HG02852 (cell line): ENCODE measurements around the gene CCL21.

Experiments
- ATAC-seq: cut with Tn5 transposase; IDR thresholded peaks from one replicate; pipeline ENCODE4 v1.9.1; 2021; ENCODE audit warnings: mild to moderate bottlenecking, moderate library complexity; ENCODE audit not compliant: unreplicated experiment

Gene CCL21

DNA sequence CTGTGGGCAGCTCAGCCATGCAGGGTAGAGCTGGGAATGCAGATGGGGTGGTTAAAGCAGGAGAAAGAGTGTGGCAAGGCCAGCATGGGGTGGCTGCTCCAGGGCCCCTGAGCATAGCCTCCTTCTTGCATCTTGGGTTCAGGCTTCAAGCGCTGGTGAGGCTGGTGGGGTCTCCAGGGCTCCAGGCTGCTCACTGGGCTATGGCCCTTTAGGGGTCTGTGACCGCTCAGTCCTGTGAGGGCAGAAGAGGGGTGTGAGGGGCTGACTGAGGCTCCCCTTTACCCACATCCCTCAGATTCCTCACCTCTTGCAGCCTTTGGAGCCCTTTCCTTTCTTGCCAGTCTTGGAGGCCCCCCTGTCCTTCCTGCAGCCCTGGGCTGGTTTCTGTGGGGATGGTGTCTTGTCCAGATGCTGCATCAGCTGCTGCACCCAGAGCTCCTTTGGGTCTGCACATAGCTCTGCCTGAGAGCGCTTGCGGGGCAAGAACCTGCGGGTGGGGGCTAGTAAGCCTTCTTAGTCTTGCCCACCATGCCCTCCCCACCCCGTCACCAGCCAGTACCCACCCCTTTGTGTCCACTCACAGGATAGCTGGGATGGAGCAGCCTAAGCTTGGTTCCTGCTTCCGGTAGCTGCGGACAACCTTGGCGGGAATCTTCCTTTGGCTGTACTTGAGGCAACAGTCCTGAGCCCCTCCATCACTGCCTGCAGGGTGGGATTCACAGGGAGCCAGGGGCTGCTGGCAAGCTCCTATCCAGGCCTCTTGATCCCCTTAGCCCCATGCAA, 549 bp downstream of the CCL21 start:
- ATAC-seq, result no peak

DNA sequence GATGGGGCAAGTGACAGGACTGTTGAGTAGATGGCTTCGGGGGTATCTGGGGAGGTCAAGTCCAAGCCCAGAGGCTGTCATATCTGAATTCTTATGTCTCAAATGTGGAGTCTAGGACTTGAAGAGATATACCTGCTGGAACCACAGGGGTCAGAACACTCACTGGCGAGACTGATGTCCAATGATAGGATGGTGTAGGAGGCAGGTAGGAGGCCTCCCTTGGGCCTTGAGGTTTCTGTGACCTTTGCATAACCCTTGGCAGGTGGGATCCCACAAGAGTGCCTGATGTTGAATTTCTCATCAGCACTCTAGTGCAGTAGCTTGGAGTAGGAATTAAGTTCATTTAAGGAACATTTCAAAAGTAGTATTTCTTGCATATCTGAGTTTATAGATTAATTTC, 2.8 kb downstream of the CCL21 start:
- no peak for ATAC-seq

DNA sequence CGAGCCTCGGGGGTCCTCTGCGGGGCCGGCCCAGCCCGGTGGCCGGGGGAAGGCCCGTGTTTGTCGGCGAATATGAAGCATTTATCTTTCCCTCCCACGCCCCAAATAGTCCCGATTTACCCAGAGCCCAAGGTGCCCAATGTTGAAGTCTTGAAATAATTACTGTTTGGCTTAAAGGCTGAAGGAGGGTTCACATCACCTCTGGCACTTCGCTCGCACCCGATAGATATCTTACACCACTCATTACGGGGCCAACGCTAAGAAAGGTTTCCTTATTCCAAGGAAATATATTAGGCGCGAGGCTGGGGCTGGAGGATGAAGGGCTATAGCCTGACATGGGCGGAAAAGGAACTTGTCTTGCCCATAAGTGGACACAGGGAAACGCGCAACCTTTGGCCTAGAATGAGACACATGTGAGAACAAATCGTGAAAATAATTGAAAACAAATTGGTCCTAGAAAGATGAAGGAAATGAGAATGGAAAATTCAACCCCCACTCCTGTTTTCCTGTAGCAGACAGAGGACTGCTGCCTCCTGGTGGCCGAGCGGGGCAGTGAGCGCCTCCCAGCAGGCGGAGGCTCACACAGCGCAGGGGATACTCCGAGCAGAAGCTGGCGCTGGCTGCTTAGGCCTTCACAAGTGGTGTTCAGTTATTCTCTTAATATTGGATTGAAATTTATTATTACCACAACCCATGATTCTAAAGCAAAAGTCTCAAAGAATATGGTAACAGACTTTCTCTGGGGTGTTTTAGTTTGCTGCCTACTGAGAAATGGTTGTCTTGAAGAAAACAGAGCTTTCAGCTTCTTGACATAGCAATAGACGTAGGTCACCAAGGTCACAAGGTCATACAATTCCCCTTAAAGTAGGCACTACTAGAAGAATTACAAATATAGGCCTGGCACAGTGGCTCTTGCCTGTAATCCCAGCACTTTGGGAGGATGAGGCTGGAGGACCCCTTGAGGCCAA, 7.9 kb downstream of the CCL21 start:
- ATAC-seq, result no peak

DNA sequence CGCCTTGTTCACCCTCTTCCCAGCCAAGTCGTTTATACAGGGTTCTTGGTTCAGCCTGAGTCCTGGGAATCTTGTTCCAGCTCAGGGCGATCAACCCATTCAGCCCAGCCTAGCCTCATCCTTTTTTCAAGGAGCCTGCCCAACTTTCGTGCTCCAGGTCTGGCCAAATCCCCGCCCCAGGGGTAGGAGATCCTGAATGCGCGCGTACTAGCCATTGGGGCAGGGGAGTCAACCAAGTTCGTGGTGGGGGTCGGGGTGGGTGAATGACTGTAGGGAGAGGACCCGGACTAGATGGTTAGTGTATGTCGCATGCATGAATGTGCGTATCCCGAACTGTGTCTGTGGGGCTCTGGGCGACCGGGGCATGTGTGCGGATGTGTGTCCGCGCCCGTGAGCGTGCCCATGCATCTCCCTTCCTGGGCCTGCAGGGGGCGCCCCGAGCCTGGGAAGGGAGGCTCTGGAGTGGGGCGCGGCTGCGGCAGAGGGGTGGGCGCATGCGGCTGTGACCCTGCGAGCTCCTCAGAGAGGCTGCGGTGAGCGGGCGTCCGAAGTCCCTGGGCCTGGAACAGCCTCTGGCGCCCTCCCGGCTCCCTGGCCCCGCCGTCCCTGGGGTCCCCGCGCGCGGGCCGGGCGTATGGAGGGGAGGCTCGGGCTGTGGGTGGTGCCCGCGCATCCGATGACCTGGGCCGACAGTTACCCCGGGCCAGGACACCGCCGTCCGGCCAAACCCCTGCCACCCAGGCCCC, 8.7 kb downstream of the CCL21 start:
- ATAC-seq, result no peak

DNA sequence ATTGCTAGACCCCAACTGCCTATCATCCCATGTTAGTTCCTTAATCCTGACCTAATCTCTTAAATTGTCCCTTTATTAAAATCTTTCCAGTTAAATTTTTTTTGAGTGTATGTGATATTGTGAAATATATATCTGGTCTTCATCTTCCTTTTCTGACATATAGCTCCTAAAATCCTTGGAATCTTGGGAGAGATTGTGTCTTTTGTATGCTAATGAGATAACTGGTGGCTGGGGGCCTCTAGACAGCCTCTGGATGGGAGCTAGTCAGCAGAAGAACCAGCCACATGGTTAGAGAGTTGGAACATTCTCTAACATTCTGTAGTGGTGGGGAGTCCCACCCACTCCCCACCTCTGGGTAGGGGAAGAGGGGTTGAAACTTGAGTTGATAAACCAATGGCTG, 15.1 kb downstream of the CCL21 start:
- ATAC-seq, result no peak

DNA sequence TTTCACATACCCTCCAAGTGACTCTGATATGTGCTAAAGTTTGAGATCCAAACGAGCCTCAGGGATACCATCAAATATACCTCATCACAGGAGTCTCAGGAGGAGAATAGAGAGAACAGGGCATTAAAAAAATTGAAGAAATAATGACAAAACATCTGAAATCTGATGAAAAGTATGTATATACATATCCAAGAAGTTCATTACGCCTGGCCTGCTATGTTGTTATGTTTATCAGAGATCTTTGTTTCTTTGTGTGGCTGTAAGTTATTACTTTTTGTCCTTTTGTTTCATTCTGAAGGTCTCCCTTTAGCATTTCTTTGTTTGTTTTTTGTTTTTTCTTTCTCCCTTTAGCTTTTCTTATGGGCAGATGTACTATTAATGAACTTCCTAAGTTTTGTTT, 16.4 kb downstream of the CCL21 start:
- ATAC-seq, result no peak

DNA sequence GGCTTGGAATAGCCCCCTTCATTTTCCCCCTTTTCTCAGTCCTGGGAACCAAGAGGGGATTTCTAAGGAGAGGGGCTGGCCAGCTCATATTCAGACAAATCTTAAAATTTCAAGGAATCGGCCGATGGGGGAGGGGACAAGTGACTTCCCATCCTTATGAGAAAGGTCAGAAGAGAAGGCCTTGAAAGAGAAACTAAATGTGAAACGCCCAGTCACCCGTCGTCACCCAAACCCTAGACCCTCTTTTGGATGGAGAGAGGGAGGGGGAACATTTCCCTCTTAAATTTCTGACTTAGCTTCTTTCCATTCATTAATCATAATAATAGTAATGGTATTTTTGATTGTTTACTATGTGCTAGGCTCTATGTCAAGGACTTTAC, 18.0 kb downstream of the CCL21 start:
- no peak for ATAC-seq

DNA sequence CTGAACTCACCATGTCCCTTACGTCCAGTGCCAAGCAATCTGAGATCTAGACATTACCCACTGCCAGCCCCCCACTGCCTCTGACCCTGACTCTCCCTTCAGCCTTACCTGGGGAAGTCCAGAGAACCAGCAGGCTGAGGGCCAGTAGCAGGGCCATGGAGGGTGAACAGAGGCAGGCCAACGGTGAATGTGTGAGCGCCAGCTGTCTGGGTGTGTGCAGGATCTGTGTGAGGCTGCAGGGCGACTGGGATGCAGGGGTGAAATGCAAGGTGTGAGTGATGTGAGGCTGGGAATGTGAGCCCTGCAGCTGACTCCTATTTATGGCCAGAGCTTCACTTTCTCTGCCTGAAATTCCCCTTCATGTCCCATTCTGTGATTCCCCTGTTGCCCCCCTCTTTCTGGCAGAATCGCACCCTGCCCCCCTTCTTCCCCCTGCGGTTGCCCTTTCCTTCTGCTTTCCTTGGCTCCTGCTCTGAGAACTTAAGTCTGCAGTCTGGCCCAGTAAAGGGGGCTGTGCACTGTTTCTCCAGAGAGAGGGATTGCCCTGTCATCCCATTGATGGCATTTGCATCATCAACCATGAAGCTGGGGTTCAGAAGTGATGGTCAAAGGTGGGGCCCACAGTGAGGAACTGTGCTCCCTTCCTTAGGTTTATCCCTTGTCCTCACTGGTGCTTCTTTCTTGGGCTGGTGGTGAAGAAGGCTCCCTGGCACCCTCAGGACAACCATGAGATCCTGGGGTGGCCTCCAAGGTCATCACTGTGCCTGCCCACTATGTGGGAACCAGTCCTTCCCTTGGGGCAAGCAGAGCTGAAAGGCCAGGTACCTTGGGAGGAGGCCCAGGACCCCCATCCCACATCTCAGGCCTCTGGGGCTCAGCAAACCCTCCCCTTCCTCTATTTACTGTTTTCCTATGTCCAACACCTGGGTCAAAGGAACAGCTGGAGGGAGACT, 18.7 kb downstream of the CCL21 start, which contains the start of gene CCL19:
CCL19 (minus strand) TSS at position 294 of the 953 bp plus-strand sequence; CDS start at position 157, 137 bp downstream.
- no peak for ATAC-seq

DNA sequence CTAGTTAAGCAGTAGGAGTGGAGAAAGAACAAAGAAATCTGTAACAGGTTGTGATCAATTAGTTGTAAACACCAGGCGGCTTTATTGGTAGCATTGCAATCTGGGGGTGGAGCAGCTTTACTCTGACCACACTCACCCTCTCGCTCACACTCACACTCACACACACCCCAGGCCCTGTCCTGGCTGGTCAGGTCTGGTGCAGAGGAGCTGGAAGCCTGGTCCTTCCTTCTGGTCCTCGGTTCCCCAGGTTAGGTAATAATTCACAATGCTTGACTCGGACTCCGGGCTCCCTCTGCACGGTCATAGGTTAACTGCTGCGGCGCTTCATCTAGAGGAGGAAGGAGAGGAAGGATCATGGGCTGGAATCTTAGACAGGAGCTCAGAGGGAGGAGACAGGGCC, 20.4 kb downstream of the CCL21 start:
- no peak for ATAC-seq

DNA sequence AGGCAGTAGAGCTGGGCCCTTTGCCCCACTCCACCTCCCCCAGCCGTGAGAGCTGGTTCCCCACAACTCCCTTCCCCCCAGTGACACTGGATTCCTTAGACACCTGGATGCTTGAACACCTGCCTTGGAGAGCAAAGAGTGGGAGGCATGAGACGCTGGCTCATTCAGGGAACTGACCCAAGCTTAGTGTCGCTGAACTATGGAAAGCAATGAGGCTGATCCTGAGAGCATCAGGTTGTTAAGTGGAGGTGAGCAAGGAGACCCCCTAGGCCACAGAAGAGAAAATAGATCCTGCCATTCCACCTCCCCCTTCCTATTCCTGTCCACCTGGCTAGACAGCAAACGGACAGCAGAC, 20.8 kb downstream of the CCL21 start:
- no peak for ATAC-seq

DNA sequence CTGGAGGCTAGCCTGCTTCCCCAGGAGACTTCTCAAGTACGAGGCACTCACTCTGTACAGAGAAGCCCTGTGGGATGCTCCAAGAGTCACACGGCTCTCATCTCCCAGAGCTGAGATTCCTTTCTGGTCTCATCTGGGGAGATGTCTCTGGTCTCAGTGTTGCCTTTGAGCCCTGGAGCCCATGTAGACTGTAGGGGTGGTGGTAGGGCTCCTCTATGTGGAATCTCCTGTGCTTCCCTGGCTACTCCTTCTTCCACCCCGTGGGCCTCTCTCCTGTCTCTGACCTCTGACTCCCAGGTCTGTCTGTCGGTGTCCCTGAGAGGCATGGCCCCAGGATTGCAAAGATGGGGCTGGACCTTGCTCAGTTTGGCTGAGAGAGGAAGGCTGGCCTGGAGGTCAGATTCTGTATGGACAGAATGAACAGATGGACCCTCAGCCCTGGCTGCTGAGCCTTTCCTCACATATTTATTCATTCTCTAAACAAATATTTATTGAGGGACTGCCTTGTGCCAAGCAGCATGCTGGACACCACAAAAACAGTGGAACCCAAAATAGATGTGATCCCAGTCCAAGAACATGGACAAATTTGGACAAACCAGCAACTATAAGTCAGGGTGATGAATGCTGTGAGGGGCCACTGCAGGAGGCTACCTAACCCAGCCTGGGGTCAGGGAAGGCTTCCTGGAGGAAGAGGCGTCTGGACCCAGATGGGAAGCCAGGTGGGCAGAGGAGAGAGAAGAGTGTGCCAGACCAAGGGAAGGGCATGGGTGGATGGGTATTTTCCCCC, 21.4 kb downstream of the CCL21 start:
- ATAC-seq, result no peak

DNA sequence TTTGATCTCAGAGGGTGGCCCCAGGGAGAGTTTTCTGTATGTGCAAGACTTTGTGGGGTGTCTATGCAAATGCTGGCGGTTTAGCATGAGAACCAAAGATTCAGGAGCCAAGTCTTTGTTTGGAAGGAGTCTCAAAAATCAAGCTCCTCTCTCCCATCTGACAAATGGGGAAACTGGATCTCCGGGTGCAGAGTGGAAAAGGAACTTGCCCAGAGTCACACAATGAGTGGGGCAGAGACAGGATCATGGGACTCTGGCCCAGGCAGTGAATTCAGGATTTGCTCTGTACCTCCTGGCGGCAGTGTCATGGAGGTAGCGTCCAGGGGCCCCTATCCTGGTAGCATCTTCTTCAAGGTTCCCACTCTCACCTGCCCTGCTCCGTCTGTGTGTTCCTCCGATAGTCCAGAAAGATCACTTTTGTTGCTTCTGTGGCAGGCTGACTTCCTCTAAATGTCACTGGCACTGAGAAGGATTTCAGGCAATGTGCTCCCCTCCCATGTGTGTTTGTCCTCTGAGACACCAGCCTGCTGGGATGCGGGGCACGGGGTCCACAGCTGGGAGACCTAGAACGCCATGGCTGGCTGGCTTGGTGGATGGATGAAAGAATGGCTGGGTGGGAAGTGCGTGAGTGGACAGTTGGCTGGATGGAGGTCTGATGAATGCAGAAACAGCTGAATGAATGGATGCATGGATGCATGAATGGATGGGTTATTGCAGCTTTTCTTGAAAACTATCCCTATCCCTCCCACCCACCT, 22.5 kb downstream of the CCL21 start:
- ATAC-seq, result no peak

DNA sequence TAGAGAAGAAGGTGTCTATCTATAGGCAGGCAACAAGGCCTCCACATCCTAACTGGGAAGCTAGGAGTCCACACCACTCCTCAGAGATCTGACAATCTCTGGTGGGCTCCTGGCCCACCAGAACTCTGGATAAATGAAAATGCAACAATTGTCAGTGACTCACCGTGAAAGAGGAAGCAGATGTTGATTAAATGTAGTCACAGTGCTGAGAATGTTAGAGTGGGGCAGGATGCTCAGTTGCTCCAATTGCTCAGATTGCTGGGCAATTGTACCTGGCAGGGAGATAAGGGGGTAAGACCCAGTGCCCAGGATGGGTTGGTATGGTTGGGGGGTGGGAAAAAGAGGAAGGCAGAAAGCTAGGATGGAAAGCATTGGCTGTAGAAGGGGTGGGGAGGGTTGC, 23.2 kb downstream of the CCL21 start:
- ATAC-seq, result no peak

DNA sequence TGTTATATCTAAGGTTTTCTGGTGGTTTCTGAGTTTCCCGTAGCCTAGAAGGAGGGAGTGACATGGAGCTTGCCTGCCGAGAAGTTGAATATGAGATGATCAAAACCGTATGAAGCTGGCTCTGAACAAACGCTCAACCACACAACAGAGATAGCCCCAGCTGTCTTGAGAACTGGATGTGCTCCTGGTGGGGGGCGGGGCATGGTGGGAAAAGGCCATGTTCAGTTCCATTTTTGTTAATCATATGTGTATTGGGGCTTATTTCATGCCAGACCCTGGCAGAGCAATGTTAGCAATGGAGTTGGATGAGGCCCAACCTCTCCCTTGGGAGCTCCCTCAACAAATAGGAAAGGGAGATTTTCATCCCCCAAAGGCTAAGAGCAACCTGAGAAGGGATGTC, 23.7 kb downstream of the CCL21 start:
- ATAC-seq, result no peak

DNA sequence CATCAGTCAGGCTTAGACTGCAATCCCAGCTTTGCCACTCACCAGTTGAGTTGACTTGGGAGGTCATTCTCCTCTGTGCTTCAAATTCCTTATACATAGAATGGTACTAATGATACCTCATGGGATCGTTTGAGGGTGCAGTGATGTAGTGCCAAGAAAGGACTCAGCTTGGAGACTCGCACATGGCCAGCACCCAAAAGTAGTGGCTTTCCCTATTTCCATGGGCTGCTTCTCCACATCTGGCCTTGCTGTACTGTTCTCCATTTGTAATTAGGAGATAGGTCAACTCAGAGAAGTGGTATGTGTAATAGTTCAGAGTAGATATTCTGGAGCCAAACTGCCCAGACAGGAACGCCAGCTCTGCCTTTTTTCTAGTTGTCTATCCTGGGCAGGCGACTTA, 24.3 kb downstream of the CCL21 start:
- no peak for ATAC-seq

DNA sequence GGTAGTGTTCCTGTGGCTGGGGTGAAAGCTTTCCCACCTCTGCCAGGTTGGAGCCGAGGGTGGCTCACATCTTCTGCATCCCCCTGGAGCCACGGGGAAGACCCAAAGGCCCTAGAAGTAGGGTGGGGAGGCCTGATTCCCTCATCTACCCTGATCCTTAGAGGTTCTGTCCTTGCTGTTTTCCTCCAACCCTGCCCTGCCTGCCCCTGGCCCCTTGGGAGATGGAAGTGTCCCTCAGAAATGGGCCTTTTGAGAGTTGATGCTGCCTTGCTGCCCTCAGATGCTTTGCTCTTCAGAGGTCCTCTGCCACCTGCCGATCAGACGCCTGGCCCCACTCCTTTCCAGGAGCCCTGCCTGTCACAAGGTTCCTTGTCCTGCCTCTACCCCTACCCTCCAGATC, 25.1 kb downstream of the CCL21 start:
- ATAC-seq, result no peak

DNA sequence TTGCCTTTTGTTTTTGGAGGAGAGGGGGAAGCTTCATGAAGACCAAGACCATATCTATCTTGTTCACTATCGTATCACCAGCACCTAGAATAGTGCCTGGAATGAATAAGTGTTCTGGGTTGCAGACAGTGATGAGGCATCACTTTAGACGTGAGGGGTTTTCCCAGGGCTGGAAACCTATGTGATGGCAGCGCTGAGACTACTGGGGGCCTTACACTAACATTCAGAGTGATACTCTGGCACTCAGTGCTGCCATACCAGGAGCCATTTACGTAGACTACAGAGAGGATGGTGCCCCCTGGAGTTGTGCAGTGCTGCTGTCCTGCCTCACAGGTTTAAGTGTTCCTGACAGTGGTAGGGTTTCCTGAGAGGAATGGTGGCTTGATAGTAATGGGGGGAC, 25.8 kb downstream of the CCL21 start:
- no peak for ATAC-seq

DNA sequence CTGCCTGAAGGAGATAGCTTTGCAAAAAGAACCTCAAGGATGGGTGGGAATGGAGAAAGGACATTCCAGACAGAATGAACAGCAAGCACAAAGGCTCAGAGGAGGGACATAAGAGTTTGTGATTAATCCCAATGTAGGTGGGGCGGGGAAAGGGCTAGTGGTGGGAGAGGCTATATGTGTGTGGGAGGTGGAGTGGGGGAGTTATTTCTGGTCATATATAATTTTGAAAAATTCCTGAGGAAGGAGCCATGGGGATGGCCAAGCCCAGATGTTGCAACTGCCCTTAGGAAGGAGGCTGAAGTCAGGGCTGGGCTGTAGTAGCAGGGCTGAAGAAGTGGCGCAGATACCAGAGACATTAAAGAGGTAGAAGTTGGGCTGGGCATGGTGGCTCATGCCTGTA, 34.1 kb downstream of the CCL21 start:
- no peak for ATAC-seq
